Mesenchymal stem cell (in vitro differentiated cells and primary cell): ENCODE results near the gene TBL1X.

Experiments used
- DNase-seq: peaks from one replicate; pipeline ENCODE4 v3.0.0-alpha.2; 2013
- H2AFZ ChIP-seq: one replicate; pipeline ENCODE4 v1.6.1; 2013; ENCODE audit warnings: low read depth, mild to moderate bottlenecking, control low read depth, inconsistent platforms, low read length, moderate library complexity
- H2AK5ac ChIP-seq: 2 replicates; pipeline ENCODE4 v1.6.1; 2013; ENCODE audit warnings: low read length, moderate library complexity, mild to moderate bottlenecking, inconsistent platforms; ENCODE audit not compliant: severe bottlenecking
- H2BK120ac ChIP-seq: one replicate; pipeline ENCODE4 v1.6.1; 2013; ENCODE audit warnings: low read depth, mild to moderate bottlenecking, inconsistent platforms, low read length, moderate library complexity
- H2BK12ac ChIP-seq, 2 experiments: one replicate each; pipeline ENCODE4 v1.6.1; 2013; ENCODE audit warnings: inconsistent platforms in 2 of 2, low read length in 2 of 2, mild to moderate bottlenecking in 2 of 2, moderate library complexity in 2 of 2, control low read depth in 1 of 2
- H2BK15ac ChIP-seq: one replicate; pipeline ENCODE4 v1.6.1; 2013; ENCODE audit warnings: mild to moderate bottlenecking, low read depth, inconsistent platforms; ENCODE audit not compliant: poor library complexity, severe bottlenecking
- H2BK5ac ChIP-seq: 2 replicates; pipeline ENCODE4 v1.6.1; 2013; ENCODE audit warnings: low read depth, mild to moderate bottlenecking, low read length, control low read depth, inconsistent platforms; ENCODE audit not compliant: poor library complexity, severe bottlenecking
- H3K14ac ChIP-seq, 2 experiments: one replicate each; pipeline ENCODE4 v1.6.1; 2013; ENCODE audit warnings: inconsistent platforms in 2 of 2, low read length in 2 of 2, control low read depth in 1 of 2, mild to moderate bottlenecking in 1 of 2, moderate library complexity in 1 of 2
- H3K18ac ChIP-seq, 2 experiments: one replicate each; pipeline ENCODE4 v1.6.1; 2013; ENCODE audit warnings: inconsistent platforms in 2 of 2, low read length in 2 of 2, control low read depth in 1 of 2, low read depth in 1 of 2, mild to moderate bottlenecking in 1 of 2
- H3K23ac ChIP-seq, 2 experiments: one replicate each; pipeline ENCODE4 v1.6.1; 2013; ENCODE audit warnings: inconsistent platforms in 2 of 2, low read length in 2 of 2, mild to moderate bottlenecking in 2 of 2, moderate library complexity in 2 of 2, control low read depth in 1 of 2
- H3K27ac ChIP-seq: 2 replicates; pipeline ENCODE4 v1.5.1; 2013; ENCODE audit warnings: mild to moderate bottlenecking, moderate library complexity, low read length, control low read depth, inconsistent platforms; ENCODE audit not compliant: poor library complexity, severe bottlenecking
- H3K27me3 ChIP-seq, 2 experiments: 2 replicates each; pipeline versions ENCODE4 v1.6.1 to v1.7.0; 2013; ENCODE audit warnings: low read length in 2 of 2, mild to moderate bottlenecking in 2 of 2, moderate library complexity in 2 of 2, control low read depth in 1 of 2, inconsistent platforms in 1 of 2; ENCODE audit not compliant: control insufficient read depth in 1 of 2, insufficient read depth in 1 of 2
- H3K36me3 ChIP-seq, 2 experiments: 2 replicates each; pipeline versions ENCODE4 v1.6.1 to v1.7.0; 2013; ENCODE audit warnings: low read length in 2 of 2, control low read depth in 1 of 2, inconsistent platforms in 1 of 2, low read depth in 1 of 2, mild to moderate bottlenecking in 1 of 2; ENCODE audit not compliant: insufficient read depth in 2 of 2, control insufficient read depth in 1 of 2
- H3K4ac ChIP-seq, 2 experiments: one replicate each; pipeline ENCODE4 v1.6.1; 2013; ENCODE audit warnings: inconsistent platforms in 2 of 2, low read length in 2 of 2, mild to moderate bottlenecking in 2 of 2, moderate library complexity in 2 of 2, control low read depth in 1 of 2, low read depth in 1 of 2
- H3K4me1 ChIP-seq: 2 replicates; pipeline ENCODE4 v1.6.1; 2013; ENCODE audit warnings: low read depth, low read length, control low read depth; ENCODE audit not compliant: control insufficient read depth, insufficient read depth
- H3K4me2 ChIP-seq: 2 replicates; pipeline ENCODE4 v1.6.1; 2013; ENCODE audit warnings: low read length, mild to moderate bottlenecking, inconsistent platforms; ENCODE audit not compliant: poor library complexity, severe bottlenecking
- H3K4me3 ChIP-seq, 2 experiments: 2 replicates each; pipeline versions ENCODE4 v1.5.1 to v1.7.0; 2013; ENCODE audit warnings: low read length in 2 of 2, mild to moderate bottlenecking in 2 of 2, control low read depth in 1 of 2, low read depth in 1 of 2; ENCODE audit not compliant: insufficient read depth in 1 of 2
- H3K79me1 ChIP-seq: replicated peaks from 2 replicates; pipeline ENCODE4 v1.6.1; 2013; ENCODE audit warnings: mild to moderate bottlenecking, control low read depth, low read length, inconsistent platforms; ENCODE audit not compliant: poor library complexity, severe bottlenecking
- H3K9ac ChIP-seq: 2 replicates; pipeline ENCODE4 v1.7.0; 2013; ENCODE audit warnings: mild to moderate bottlenecking, low read length, moderate library complexity
- H3K9me3 ChIP-seq: 2 replicates; pipeline ENCODE4 v1.7.0; 2013; ENCODE audit warnings: mild to moderate bottlenecking, low read length; ENCODE audit not compliant: control insufficient read depth
- H4K8ac ChIP-seq: one replicate; pipeline ENCODE4 v1.6.1; 2013; ENCODE audit warnings: inconsistent platforms, mild to moderate bottlenecking, low read length, moderate library complexity
- H4K91ac ChIP-seq: one replicate; pipeline ENCODE4 v1.6.1; 2013; ENCODE audit warnings: mild to moderate bottlenecking, low read length, inconsistent platforms
- WGBS: methylation state at CpG from one replicate; pipeline ENCODE4 v1.1.7; 2013; ENCODE audit warnings: mixed read lengths; 5-methylcytosine and 5-hydroxymethylcytosine counted together

Gene TBL1X

GRCh38 chrX:9676738-9677097, 211.9 kb downstream of the TBL1X start:
- WGBS: 96% methylated on average over 5 of the region's 6 CpGs
- Histone ChIP-seq H4K91ac (no peak overlapping the region), H3K79me1 (peaks cover 4% of the 10 kb centered on the region), H2AK5ac (no peak overlapping the region), H3K14ac (no peak overlapping the region), H3K4ac (no peak overlapping the region), H3K23ac (no peak overlapping the region), H2AFZ (no peak overlapping the region), H3K27ac (no peak overlapping the region), H2BK120ac (no peak overlapping the region), H2BK15ac (no peak overlapping the region), H4K8ac (no peak overlapping the region), H2BK5ac (no peak overlapping the region), H3K4me3 (no peak overlapping the region), H2BK12ac (no peak overlapping the region), H3K18ac (no peak overlapping the region), H3K27me3 (no peaks in the 10 kb centered on the region), H3K4me2 (no peak overlapping the region), H3K9ac (no peak overlapping the region), H3K9me3 (no peaks in the 10 kb centered on the region), H3K4me1 (peaks cover 2% of the 10 kb centered on the region), H3K36me3 (peaks cover 0 to 12% of the 10 kb centered on the region in 2 experiments)
- DNase-seq: no peak

GRCh38 chrX:9677098-9677739, 212.4 kb downstream of the TBL1X start:
- Histone ChIP-seq H3K4me3 (no peak overlapping the region), H3K23ac (no peak overlapping the region)
- DNase-seq: no peak

GRCh38 chrX:9678215-9678965, 213.5 kb downstream of the TBL1X start:
- no peak overlapping the region for H2BK5ac ChIP-seq
- no peak overlapping the region for H3K9ac ChIP-seq
- no peak overlapping the region for H4K8ac ChIP-seq
- H3K36me3 ChIP-seq: peaks cover 0 to 17% of the 10 kb centered on the region in 2 experiments
- H3K4me3 ChIP-seq: no peak overlapping the region
- H3K4ac ChIP-seq: no peak overlapping the region
- H4K91ac ChIP-seq: no peak overlapping the region
- no peak overlapping the region for H2BK120ac ChIP-seq
- H3K18ac ChIP-seq: no peak overlapping the region
- H2AK5ac ChIP-seq: no peak overlapping the region
- H3K23ac ChIP-seq: no peak overlapping the region
- H2BK12ac ChIP-seq: no peak overlapping the region
- peaks cover 5% of the 10 kb centered on the region for H3K4me1 ChIP-seq
- H2BK15ac ChIP-seq: no peak overlapping the region
- no peak overlapping the region for H3K4me2 ChIP-seq
- peaks cover 5% of the 10 kb centered on the region for H3K79me1 ChIP-seq
- no peaks in the 10 kb centered on the region for H3K9me3 ChIP-seq
- WGBS: 100% methylated on average over 1 of the region's 3 CpGs
- H3K27me3 ChIP-seq: no peaks in the 10 kb centered on the region
- H2AFZ ChIP-seq: no peak overlapping the region
- H3K14ac ChIP-seq: no peak overlapping the region
- no peak overlapping the region for H3K27ac ChIP-seq
- peak; percentile 68 for DNase-seq

More at GRCh38 chrX:9677098-9677739, 212.4 kb downstream of the TBL1X start:
- H2BK15ac ChIP-seq: no peak overlapping the region
- H2BK120ac ChIP-seq: no peak overlapping the region
- H3K18ac ChIP-seq: no peak overlapping the region
- H3K9ac ChIP-seq: no peak overlapping the region
- H3K27ac ChIP-seq: no peak overlapping the region
- peaks cover 5% of the 10 kb centered on the region for H3K79me1 ChIP-seq
- H4K8ac ChIP-seq: no peak overlapping the region
- peaks cover 0 to 12% of the 10 kb centered on the region in 2 experiments for H3K36me3 ChIP-seq
- 100% methylated on average over 1 of the region's 7 CpGs for WGBS
- H4K91ac ChIP-seq: no peak overlapping the region
- no peak overlapping the region for H2AFZ ChIP-seq
- no peak overlapping the region for H2AK5ac ChIP-seq
- no peak overlapping the region for H2BK12ac ChIP-seq
- no peaks in the 10 kb centered on the region for H3K9me3 ChIP-seq
- peaks cover 2% of the 10 kb centered on the region for H3K4me1 ChIP-seq
- no peaks in the 10 kb centered on the region for H3K27me3 ChIP-seq
- H3K4me2 ChIP-seq: no peak overlapping the region
- no peak overlapping the region for H2BK5ac ChIP-seq
- H3K14ac ChIP-seq: no peak overlapping the region
- no peak overlapping the region for H3K4ac ChIP-seq

- Histone ChIP-seq H3K4me3 (no peak overlapping the region), H3K27me3 (no peaks in the 10 kb centered on the region), H2BK5ac (no peak overlapping the region), H2BK120ac (no peak overlapping the region), H3K79me1 (peaks cover 6% of the 10 kb centered on the region), H3K9me3 (no peaks in the 10 kb centered on the region), H3K14ac (no peak overlapping the region), H2AFZ (no peak overlapping the region), H3K18ac (no peak overlapping the region), H3K27ac (no peak overlapping the region), H4K8ac (no peak overlapping the region), H3K4me1 (peaks cover 3% of the 10 kb centered on the region), H3K23ac (no peak overlapping the region), H4K91ac (no peak overlapping the region), H3K4ac (no peak overlapping the region), H3K4me2 (no peak overlapping the region), H3K9ac (no peak overlapping the region), H3K36me3 (peaks cover 0 to 25% of the 10 kb centered on the region in 2 experiments), H2BK12ac (no peak overlapping the region), H2BK15ac (no peak overlapping the region), H2AK5ac (no peak overlapping the region)
- WGBS: 96% methylated on average over 6 of the region's 9 CpGs
- no peak for DNase-seq
Measured at GRCh38 chrX:9681011-9681410, 216.2 kb downstream of the TBL1X start.
